MM.1S (cell line): ENCODE results near the gene ZNF283.

Source experiments
- DNase-seq: peaks from one replicate; pipeline ENCODE4 v3.0.0-alpha.2; 2015
- H2AFZ ChIP-seq: fragments of 300-600 bp; sonication (generic); 2 replicates; pipeline ENCODE4 v1.6.0; 2016; ENCODE audit warnings: antibody characterized with exemption, low read length
- H3F3A ChIP-seq: fragments of 300-600 bp; sonication (generic); 2 replicates; pipeline ENCODE4 v1.6.1; 2016; ENCODE audit warnings: mild to moderate bottlenecking, antibody characterized with exemption, low read length, moderate library complexity, mixed read lengths; ENCODE audit not compliant: insufficient read depth
- H3K27ac ChIP-seq: fragments of 300-600 bp; sonication (generic); 2 replicates; pipeline ENCODE4 v1.5.1; 2016; ENCODE audit warnings: mild to moderate bottlenecking, low read length
- H3K27me3 ChIP-seq: fragments of 300-600 bp; sonication (generic); replicated peaks from 2 replicates; pipeline ENCODE4 v1.6.0; 2016; ENCODE audit warnings: low read length; ENCODE audit not compliant: insufficient read depth
- H3K36me3 ChIP-seq: fragments of 300-600 bp; sonication (generic); replicated peaks from 2 replicates; pipeline ENCODE4 v1.6.1; 2016; ENCODE audit warnings: mild to moderate bottlenecking, low read length, mixed read lengths; ENCODE audit not compliant: insufficient read depth
- H3K4me1 ChIP-seq: fragments of 300-600 bp; sonication (generic); 2 replicates; pipeline ENCODE4 v1.6.1; 2016; ENCODE audit warnings: low read length, mixed read lengths
- H3K4me2 ChIP-seq: fragments of 300-600 bp; sonication (generic); 2 replicates; pipeline ENCODE4 v1.6.0; 2016; ENCODE audit warnings: low read depth, low read length
- H3K4me3 ChIP-seq: fragments of 300-600 bp; sonication (generic); 2 replicates; pipeline ENCODE4 v1.5.1; 2016; ENCODE audit warnings: low read length, mixed read lengths
- H3K79me2 ChIP-seq: fragments of 300-600 bp; sonication (generic); 2 replicates; pipeline ENCODE4 v1.6.1; 2016; ENCODE audit warnings: mixed run types, low read length, mixed read lengths
- H3K9ac ChIP-seq: fragments of 300-600 bp; sonication (generic); 2 replicates; pipeline ENCODE4 v1.6.1; 2016; ENCODE audit warnings: low read length, mixed read lengths
- H3K9me2 ChIP-seq: fragments of 300-600 bp; sonication (generic); replicated peaks from 2 replicates; pipeline ENCODE4 v1.6.1; 2016; ENCODE audit warnings: mild to moderate bottlenecking, low read length, mixed read lengths; ENCODE audit not compliant: insufficient read depth
- H3K9me3 ChIP-seq: fragments of 300-600 bp; sonication (generic); replicated peaks from 2 replicates; pipeline ENCODE4 v1.6.1; 2016; ENCODE audit warnings: mild to moderate bottlenecking, low read length, mixed read lengths; ENCODE audit not compliant: insufficient read depth
- H4K20me1 ChIP-seq: fragments of 300-600 bp; sonication (generic); 2 replicates; pipeline ENCODE4 v1.6.1; 2016; ENCODE audit warnings: mild to moderate bottlenecking, low read length, moderate library complexity, mixed read lengths; ENCODE audit not compliant: insufficient read depth
- EZH2 ChIP-seq: fragments of 300-600 bp; sonication (generic); optimal IDR thresholded peaks from 2 replicates; pipeline ENCODE3; 2017; ENCODE audit warnings: low read depth, mild to moderate bottlenecking, antibody characterized with exemption, low read length, mixed read lengths
- EZH2phosphoT487 ChIP-seq: fragments of 300-600 bp; sonication (generic); IDR thresholded peaks from 2 replicates; pipeline ENCODE4 v1.6.1; 2018; ENCODE audit warnings: antibody characterized with exemption, low read length
- TF ChIP-seq, protein P1 (sequence below): fragments of 300-600 bp; sonication (generic); IDR thresholded peaks from 2 replicates; pipeline ENCODE4 v1.5.1; 2016; ENCODE audit warnings: antibody characterized with exemption, low read length, mixed read lengths

The ZNF283 gene

DNA sequence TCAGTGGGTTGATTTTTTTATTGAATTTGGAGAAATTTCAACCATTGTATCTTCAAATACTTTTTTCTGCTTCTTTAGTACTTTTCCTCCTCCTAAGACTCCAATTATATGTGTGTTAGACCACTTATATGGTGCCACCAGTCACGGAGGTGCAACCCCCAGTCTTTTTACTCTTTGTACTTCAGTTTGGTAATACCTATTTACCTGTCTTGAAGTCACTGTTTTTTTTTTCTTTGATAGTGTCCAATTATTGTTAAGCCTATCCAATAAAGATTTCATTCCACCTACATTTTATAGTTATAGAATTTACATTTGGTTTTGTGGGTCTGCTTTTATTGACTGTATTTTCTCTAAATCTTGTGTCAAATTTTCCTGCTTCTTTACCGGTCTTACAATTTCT, 14.9 kb downstream of the ZNF283 start:
- Histone ChIP-seq H3K27ac (no peak overlapping the region), H3K9me3 (no peaks in the 10 kb centered on the region), H3K4me2 (no peak overlapping the region), H3K4me1 (no peaks in the 10 kb centered on the region), H4K20me1 (no peaks in the 10 kb centered on the region), H3K4me3 (no peak overlapping the region), H3K9me2 (no peaks in the 10 kb centered on the region), H3K36me3 (peaks cover 5% of the 10 kb centered on the region; the same call in 1 of the 2 replicates), H3F3A (no peaks in the 10 kb centered on the region), H3K79me2 (no peaks in the 10 kb centered on the region), H3K9ac (no peak overlapping the region), H2AFZ (no peak overlapping the region), H3K27me3 (no peaks in the 10 kb centered on the region)
- DNase-seq = no peak
- TF ChIP-seq EZH2phosphoT487 (no peak), EZH2 (no peak)

DNA sequence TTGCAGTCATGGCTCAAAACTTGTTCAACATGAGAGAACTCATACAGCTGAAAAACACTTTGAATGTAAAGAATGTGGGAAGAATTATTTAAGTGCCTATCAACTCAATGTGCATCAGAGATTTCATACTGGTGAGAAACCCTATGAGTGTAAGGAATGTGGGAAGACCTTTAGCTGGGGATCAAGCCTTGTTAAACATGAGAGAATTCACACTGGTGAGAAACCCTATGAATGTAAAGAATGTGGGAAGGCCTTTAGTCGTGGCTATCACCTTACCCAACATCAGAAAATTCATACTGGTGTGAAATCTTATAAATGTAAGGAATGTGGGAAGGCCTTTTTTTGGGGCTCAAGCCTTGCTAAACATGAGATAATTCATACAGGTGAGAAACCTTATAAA, 20.1 kb downstream of the ZNF283 start:
- Histone ChIP-seq H3K9me2 (no peaks in the 10 kb centered on the region), H3K9ac (no peak overlapping the region), H3F3A (no peaks in the 10 kb centered on the region), H3K9me3 (no peaks in the 10 kb centered on the region), H3K27me3 (no peaks in the 10 kb centered on the region), H3K4me1 (no peaks in the 10 kb centered on the region), H3K79me2 (no peaks in the 10 kb centered on the region), H3K4me2 (no peak overlapping the region), H4K20me1 (no peaks in the 10 kb centered on the region), H3K4me3 (no peak overlapping the region), H3K36me3 (0 out of 2 replicates have a peak, but pooled peaks cover 3% of the 10 kb centered on the region), H3K27ac (no peak overlapping the region), H2AFZ (no peak overlapping the region)
- DNase-seq = no peak
- TF ChIP-seq EZH2 = no peak

DNA sequence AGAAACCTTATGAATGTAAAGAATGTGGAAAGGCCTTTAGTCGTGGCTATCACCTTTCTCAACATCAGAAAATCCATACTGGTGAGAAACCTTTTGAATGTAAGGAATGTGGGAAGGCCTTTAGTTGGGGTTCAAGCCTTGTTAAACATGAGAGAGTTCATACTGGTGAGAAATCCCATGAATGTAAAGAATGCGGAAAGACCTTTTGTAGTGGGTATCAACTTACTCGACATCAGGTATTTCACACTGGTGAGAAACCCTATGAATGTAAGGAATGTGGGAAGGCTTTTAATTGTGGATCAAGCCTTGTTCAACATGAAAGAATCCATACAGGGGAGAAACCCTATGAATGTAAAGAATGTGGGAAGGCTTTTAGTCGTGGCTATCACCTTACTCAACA, 20.8 kb downstream of the ZNF283 start:
- Histone ChIP-seq H3K4me2 (no peak overlapping the region), H3K9me3 (no peaks in the 10 kb centered on the region), H3K9ac (no peak overlapping the region), H3K4me1 (no peaks in the 10 kb centered on the region), H3K27ac (no peak overlapping the region), H2AFZ (no peak overlapping the region), H3K4me3 (no peak overlapping the region), H3K79me2 (no peaks in the 10 kb centered on the region), H4K20me1 (no peaks in the 10 kb centered on the region), H3K27me3 (no peaks in the 10 kb centered on the region), H3K9me2 (no peaks in the 10 kb centered on the region), H3K36me3 (0 out of 2 replicates have a peak, but pooled peaks cover 3% of the 10 kb centered on the region), H3F3A (no peaks in the 10 kb centered on the region)
- no peak for DNase-seq
- TF ChIP-seq EZH2phosphoT487 = no peak
- TF ChIP-seq, protein P1, sequence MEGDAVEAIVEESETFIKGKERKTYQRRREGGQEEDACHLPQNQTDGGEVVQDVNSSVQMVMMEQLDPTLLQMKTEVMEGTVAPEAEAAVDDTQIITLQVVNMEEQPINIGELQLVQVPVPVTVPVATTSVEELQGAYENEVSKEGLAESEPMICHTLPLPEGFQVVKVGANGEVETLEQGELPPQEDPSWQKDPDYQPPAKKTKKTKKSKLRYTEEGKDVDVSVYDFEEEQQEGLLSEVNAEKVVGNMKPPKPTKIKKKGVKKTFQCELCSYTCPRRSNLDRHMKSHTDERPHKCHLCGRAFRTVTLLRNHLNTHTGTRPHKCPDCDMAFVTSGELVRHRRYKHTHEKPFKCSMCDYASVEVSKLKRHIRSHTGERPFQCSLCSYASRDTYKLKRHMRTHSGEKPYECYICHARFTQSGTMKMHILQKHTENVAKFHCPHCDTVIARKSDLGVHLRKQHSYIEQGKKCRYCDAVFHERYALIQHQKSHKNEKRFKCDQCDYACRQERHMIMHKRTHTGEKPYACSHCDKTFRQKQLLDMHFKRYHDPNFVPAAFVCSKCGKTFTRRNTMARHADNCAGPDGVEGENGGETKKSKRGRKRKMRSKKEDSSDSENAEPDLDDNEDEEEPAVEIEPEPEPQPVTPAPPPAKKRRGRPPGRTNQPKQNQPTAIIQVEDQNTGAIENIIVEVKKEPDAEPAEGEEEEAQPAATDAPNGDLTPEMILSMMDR = no peak
- TF ChIP-seq EZH2 = no peak

DNA sequence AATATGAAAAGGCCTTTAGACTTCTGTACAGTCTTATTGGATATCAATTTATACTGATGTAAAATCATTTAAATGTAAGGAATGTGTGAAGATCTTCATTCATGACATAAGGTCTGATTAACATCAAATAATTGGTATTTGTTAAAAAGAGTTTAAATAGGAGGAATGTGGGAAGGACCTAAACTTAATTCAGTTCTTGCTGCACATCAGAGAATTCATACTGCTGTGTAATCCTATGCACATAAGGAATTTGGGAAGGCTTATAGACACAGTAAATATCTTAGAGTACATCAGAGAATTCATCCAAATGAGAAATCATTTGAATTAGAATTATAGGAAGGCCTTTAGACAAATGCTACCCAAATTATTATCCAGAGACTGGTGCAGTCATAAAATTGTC, 21.7 kb downstream of the ZNF283 start:
- Histone ChIP-seq H3K36me3 (0 out of 2 replicates have a peak, but pooled peaks cover 3% of the 10 kb centered on the region), H3K9me3 (no peaks in the 10 kb centered on the region), H2AFZ (no peak overlapping the region), H3K9ac (no peak overlapping the region), H3K4me1 (no peaks in the 10 kb centered on the region), H4K20me1 (no peaks in the 10 kb centered on the region), H3K27ac (no peak overlapping the region), H3K4me3 (no peak overlapping the region), H3K9me2 (no peaks in the 10 kb centered on the region), H3K27me3 (no peaks in the 10 kb centered on the region), H3F3A (no peaks in the 10 kb centered on the region), H3K4me2 (no peak overlapping the region), H3K79me2 (no peaks in the 10 kb centered on the region)
- no peak for DNase-seq
- no peak for TF ChIP-seq EZH2
- TF ChIP-seq, protein P1 = no peak
- no peak for TF ChIP-seq EZH2phosphoT487
